Common myeloid progenitor, CD34-positive (primary cell): ENCODE data around the gene SAMD11.

Source experiments
- CTCF ChIA-PET: fragments of 350-600 bp; sonication (Branson Sonifier 250); formaldehyde crosslinking; loops from one replicate; lab custom pipeline; 2021; ENCODE audit warnings: antibody characterized with exemption; lab: Charles Lee
- POLR2A ChIA-PET: fragments of 350-600 bp; sonication (Branson Sonifier 250); formaldehyde crosslinking; loops from one replicate; lab custom pipeline; 2021; ENCODE audit warnings: antibody characterized with exemption; lab: Charles Lee
- DNase-seq, 3 donors: peaks; one replicate each; pipeline versions ENCODE4 v3.0.0 to v3.0.0-alpha.2; 2013
- H3K27ac ChIP-seq, 2 experiments: 1 replicate in 1 of 2; 2 replicates in 1 of 2; pipeline ENCODE4 v1.7.0; 2013; ENCODE audit warnings: inconsistent platforms in 2 of 2, low read length in 2 of 2, mild to moderate bottlenecking in 2 of 2, low read depth in 1 of 2, moderate library complexity in 1 of 2; ENCODE audit not compliant: severe bottlenecking in 2 of 2, insufficient read depth in 1 of 2, poor library complexity in 1 of 2
- H3K27me3 ChIP-seq, 5 experiments: replicated peaks in 2 of 5; 1 replicate in 3 of 5; 2 replicates in 2 of 5; pipeline versions ENCODE4 v1.6.1 to v1.7.0; 2013; ENCODE audit warnings: low read length in 4 of 5, mild to moderate bottlenecking in 2 of 5, moderate library complexity in 2 of 5, inconsistent platforms in 1 of 5; ENCODE audit not compliant: insufficient read depth in 5 of 5, control insufficient read depth in 4 of 5
- H3K36me3 ChIP-seq, 4 experiments: 1 replicate in 2 of 4; 2 replicates in 2 of 4; pipeline versions ENCODE4 v1.6.1 to v1.7.0; 2013; ENCODE audit warnings: low read length in 3 of 4, control low read depth in 1 of 4, mild to moderate bottlenecking in 1 of 4; ENCODE audit not compliant: control insufficient read depth in 4 of 4, insufficient read depth in 4 of 4
- H3K4me1 ChIP-seq, 4 experiments: 1 replicate in 3 of 4; 2 replicates in 1 of 4; pipeline versions ENCODE4 v1.6.1 to v1.7.1; 2013; ENCODE audit warnings: low read length in 3 of 4, mild to moderate bottlenecking in 3 of 4, control low read depth in 1 of 4, inconsistent platforms in 1 of 4, moderate library complexity in 1 of 4; ENCODE audit not compliant: control insufficient read depth in 4 of 4, insufficient read depth in 4 of 4; ENCODE audit errors: control extremely low read depth in 1 of 4
- H3K4me3 ChIP-seq, 7 experiments: 1 replicate in 4 of 7; 2 replicates in 3 of 7; pipeline versions ENCODE4 v1.5.1 to v1.7.0; 2013; ENCODE audit warnings: mild to moderate bottlenecking in 7 of 7, low read length in 6 of 7, moderate library complexity in 6 of 7, inconsistent platforms in 2 of 7, low read depth in 2 of 7, control low read depth in 1 of 7; ENCODE audit not compliant: insufficient read depth in 4 of 7, control insufficient read depth in 1 of 7; ENCODE audit errors: extremely low read depth in 1 of 7
- H3K9me3 ChIP-seq, 5 experiments: 1 replicate in 4 of 5; 2 replicates in 1 of 5; pipeline versions ENCODE4 v1.6.1 to v1.7.1; 2013; ENCODE audit warnings: low read length in 4 of 5, mild to moderate bottlenecking in 2 of 5, inconsistent platforms in 1 of 5, low read depth in 1 of 5, moderate library complexity in 1 of 5; ENCODE audit not compliant: control insufficient read depth in 4 of 5, insufficient read depth in 2 of 5; ENCODE audit errors: control extremely low read depth in 1 of 5
- WGBS: methylation state at CpG from one replicate; pipeline ENCODE4 v1.1.5; 2013; ENCODE audit not compliant: insufficient coverage; 5-methylcytosine and 5-hydroxymethylcytosine counted together

SAMD11 gene

GRCh38 chr1:981491-981954, 57.8 kb downstream of the SAMD11 start:
- no peak for DNase-seq
- Histone ChIP-seq H3K4me1 (peaks cover 0 to 1% (median 0%) of the 10 kb centered on the region in 4 experiments), H3K36me3 (no peaks in the 10 kb centered on the region), H3K27ac (no peak overlapping the region), H3K9me3 (no peaks in the 10 kb centered on the region), H3K27me3 (peaks cover 0 to 43% (median 10%) of the 10 kb centered on the region in 5 experiments), H3K4me3 (no peak overlapping the region)
- 92% methylated on average over 18 of the region's 21 CpGs for WGBS
- POLR2A ChIA-PET, result interaction anchor here (0.9 kb wide), 1 partner anchor 14 kb away, joined by 3 read pairs; no protein-coding TSS in a partner anchor
- CTCF ChIA-PET, result interaction anchor here (1.2 to 6.5 kb wide), 7 partner anchors 11 to 81 kb away, joined by 3 to 58 read pairs (median 6); partner anchors contain the start of genes AGRN and ISG15

- no peak for DNase-seq
- H3K4me3 ChIP-seq, result no peak within 1 kb of the TSS
- ChIA-PET CTCF (interaction anchor here (1.2 to 6.5 kb wide), 11 partner anchors 11 to 268 kb away, joined by 3 to 58 read pairs (median 5); partner anchors contain the start of genes AGRN, ISG15 and PLEKHN1), POLR2A (interaction anchor here (0.9 kb wide), 1 partner anchor 13 kb away, joined by 3 read pairs; no protein-coding TSS in a partner anchor)
- WGBS, result 67% methylated on average over 28 of the region's 28 CpGs
- H3K36me3 ChIP-seq, result no peaks in the 10 kb centered on the region
- H3K27me3 ChIP-seq, result peaks cover 0 to 47% (median 10%) of the 10 kb centered on the region in 5 experiments
- no peak within 1 kb of the TSS for H3K27ac ChIP-seq
- H3K9me3 ChIP-seq, result no peaks in the 10 kb centered on the region
- peaks cover 0 to 1% (median 0%) of the 10 kb centered on the region in 4 experiments for H3K4me1 ChIP-seq
Measured at GRCh38 chr1:981955-982558, 58.3 kb downstream of the SAMD11 start, which contains the start of gene PERM1. TSS of gene PERM1 (minus strand) at chr1:982093. CDS start at chr1:981029, 1,064 bp downstream.

GRCh38 chr1:982765-983436, 59.2 kb downstream of the SAMD11 start:
- Histone ChIP-seq H3K4me1 (peaks cover 0 to 1% (median 0%) of the 10 kb centered on the region in 4 experiments), H3K36me3 (no peaks in the 10 kb centered on the region), H3K9me3 (no peaks in the 10 kb centered on the region), H3K27me3 (peaks cover 0 to 47% (median 10%) of the 10 kb centered on the region in 5 experiments), H3K27ac (no peak overlapping the region), H3K4me3 (no peak overlapping the region)
- ChIA-PET CTCF (interaction anchor here (1.2 to 6.5 kb wide), 11 partner anchors 10 to 267 kb away, joined by 4 to 58 read pairs (median 5); partner anchors contain the start of genes AGRN and PLEKHN1), POLR2A (interaction anchor here (1.4 kb wide), 1 partner anchor 15 kb away, joined by 3 read pairs; no protein-coding TSS in a partner anchor)
- WGBS, result 87% methylated on average over 43 of the region's 43 CpGs
- DNase-seq, result no peak

- ChIA-PET POLR2A (interaction anchor here (1.4 kb wide), 1 partner anchor 14 kb away, joined by 3 read pairs; no protein-coding TSS in a partner anchor), CTCF (interaction anchor here (0.7 to 6.5 kb wide), 18 partner anchors 9 to 308 kb away, joined by 3 to 58 read pairs (median 5); partner anchors contain the start of genes AGRN and PLEKHN1)
- Histone ChIP-seq H3K9me3 (no peaks in the 10 kb centered on the region), H3K4me1 (peaks cover 0 to 1% (median 0%) of the 10 kb centered on the region in 4 experiments), H3K27ac (no peak overlapping the region), H3K4me3 (no peak overlapping the region), H3K36me3 (no peaks in the 10 kb centered on the region), H3K27me3 (peaks cover 0 to 52% (median 13%) of the 10 kb centered on the region in 5 experiments)
- peak in 2 of 3 donors; percentile 40 to 50 for DNase-seq
- 39% methylated on average over 15 of the region's 29 CpGs for WGBS
Measured at GRCh38 chr1:983798-984475, 60.2 kb downstream of the SAMD11 start.

GRCh38 chr1:984476-984814, 60.7 kb downstream of the SAMD11 start:
- WGBS, result 58% methylated on average over 5 of the region's 12 CpGs
- ChIA-PET POLR2A (no interaction called here), CTCF (interaction anchor here (0.7 to 6.5 kb wide), 14 partner anchors 8 to 307 kb away, joined by 3 to 58 read pairs (median 4); partner anchors contain the start of genes AGRN and PLEKHN1)
- peaks cover 0 to 56% (median 13%) of the 10 kb centered on the region in 5 experiments for H3K27me3 ChIP-seq
- no peak for DNase-seq
- H3K4me1 ChIP-seq, result peaks cover 0 to 1% (median 0%) of the 10 kb centered on the region in 4 experiments
- no peak overlapping the region for H3K27ac ChIP-seq
- H3K9me3 ChIP-seq, result no peaks in the 10 kb centered on the region
- H3K4me3 ChIP-seq, result no peak overlapping the region
- no peaks in the 10 kb centered on the region for H3K36me3 ChIP-seq

GRCh38 chr1:985126-985525, 61.4 kb downstream of the SAMD11 start:
- no peak for DNase-seq
- Histone ChIP-seq H3K27me3 (peaks cover 0 to 58% (median 13%) of the 10 kb centered on the region in 5 experiments), H3K9me3 (no peaks in the 10 kb centered on the region), H3K36me3 (no peaks in the 10 kb centered on the region), H3K27ac (no peak overlapping the region), H3K4me3 (no peak overlapping the region), H3K4me1 (peaks cover 0 to 1% (median 0%) of the 10 kb centered on the region in 4 experiments)
- POLR2A ChIA-PET, result no interaction called here
- 82% methylated on average over 13 of the region's 13 CpGs for WGBS
- CTCF ChIA-PET, result interaction anchor here (1.0 to 6.5 kb wide), 7 partner anchors 8 to 292 kb away, joined by 3 to 58 read pairs (median 4); partner anchors contain the start of gene AGRN
